ENCODE measurements around the gene BPGM. TPM values are rescaled to one million over a fixed set of nuclear protein-coding genes. Genes with fewer than 3 reads are reported as not detected.

The BPGM gene
- total RNA-seq: 68.5 TPM

DNA sequence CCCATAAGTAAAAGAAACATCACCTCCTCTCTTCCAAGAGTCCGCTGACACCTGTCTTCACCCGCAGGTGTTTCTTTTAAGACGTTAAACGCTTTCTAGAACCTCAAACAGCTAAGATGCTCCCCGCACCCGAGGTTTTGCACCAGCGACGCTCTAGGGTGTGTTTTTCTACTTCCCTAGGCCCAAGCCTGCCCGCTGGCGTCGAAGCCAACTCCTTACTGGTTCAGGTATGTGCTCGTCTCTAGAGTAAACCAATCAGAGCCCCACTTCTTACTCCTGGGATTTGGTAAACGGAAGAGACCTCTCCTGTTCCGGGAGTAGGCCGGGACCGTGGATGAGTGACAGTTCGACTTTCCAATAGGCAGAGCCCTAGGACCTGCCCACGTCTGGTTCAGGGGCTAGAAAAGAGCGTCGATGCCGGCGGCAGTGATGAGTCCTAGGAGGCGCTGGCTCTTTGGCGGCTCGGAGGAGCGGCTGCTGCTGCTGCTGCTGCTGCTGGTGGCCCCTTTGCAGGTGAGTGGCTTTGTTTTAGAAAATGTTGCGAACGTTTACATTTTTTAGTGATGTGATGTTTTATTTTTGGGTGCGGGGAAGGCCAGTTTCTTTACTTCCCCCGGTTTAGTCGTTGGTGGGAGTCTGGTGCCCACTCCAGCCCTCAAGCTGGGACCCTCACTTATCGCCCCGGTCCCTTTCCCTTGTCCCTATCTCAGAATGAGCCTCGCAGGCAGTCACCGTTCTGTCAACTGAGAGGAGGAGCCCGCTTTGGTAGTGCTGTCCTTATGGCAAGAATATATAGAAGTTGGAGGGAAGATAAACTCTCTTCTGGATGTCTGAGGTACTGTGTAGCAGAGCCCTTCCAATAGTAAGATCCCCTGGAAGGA, at the start of gene BPGM:
TSS of gene BPGM (plus strand) at position 429 of the 881 bp plus-strand sequence. CDS start 14,655 bp downstream, outside the sequence.

Other genes starting within 250 kb of the BPGM start
- 46.8 TPM for gene AKR1B1, start 187.8 kb upstream of the BPGM start, total RNA-seq
- 0.12 TPM for gene AKR1B10, start 119.3 kb upstream of the BPGM start, total RNA-seq
- gene AKR1B15, start 97.7 kb upstream of the BPGM start, total RNA-seq: not detected
- 167 TPM for gene CALD1, start 132.8 kb downstream of the BPGM start, total RNA-seq

Measured in metanephros (tissue), 1 donor.